K562 (cell line): ENCODE data around the gene VAMP8.
"Not testable (repeated sequence)": the region's sequence is repeated elsewhere in the genome, so short reads cannot be mapped to it uniquely, and the experiment has no call there.

Experiments used
- CEBPB ChIP-seq: fragments of 450-650 bp; IDR thresholded peaks from 2 replicates; pipeline ENCODE4 v1.6.1; 2016; ENCODE audit warnings: missing genetic modification characterization, missing compliant biosample characterization
- DLX4 ChIP-seq: fragments of 250-450 bp; sonication (Bioruptor Pico); IDR thresholded peaks from 2 replicates; pipeline ENCODE4 v1.6.1; 2021; ENCODE audit warnings: mild to moderate bottlenecking
- FOXK1 ChIP-seq: sonication (generic); formaldehyde crosslinking; IDR thresholded peaks from 2 replicates; pipeline ENCODE4 v1.8.0; 2022; ENCODE audit warnings: missing genetic modification reagents, mild to moderate bottlenecking, borderline replicate concordance
- MIER1 ChIP-seq: fragments of 450-650 bp; IDR thresholded peaks from 2 replicates; pipeline ENCODE4 v1.6.1; 2016; ENCODE audit warnings: antibody characterized with exemption, mild to moderate bottlenecking, low read depth
- PHF20 ChIP-seq: fragments of 450-650 bp; IDR thresholded peaks from 2 replicates; pipeline ENCODE4 v1.6.1; 2018; ENCODE audit not compliant: partially characterized antibody
- POLR2A ChIP-seq: fragments of 450-650 bp; conservative IDR thresholded peaks from 2 replicates; pipeline ENCODE4 v1.6.1; 2016
- RBM22 ChIP-seq: fragments of 200-400 bp; formaldehyde crosslinking; IDR thresholded peaks from 2 replicates; pipeline ENCODE4 v1.6.1; 2018; ENCODE audit warnings: low read length, low read depth; ENCODE audit not compliant: poor library complexity, severe bottlenecking
- SRSF9 ChIP-seq: fragments of 200-400 bp; formaldehyde crosslinking; IDR thresholded peaks from 2 replicates; pipeline ENCODE4 v1.6.1; 2017; ENCODE audit warnings: low read depth, low read length, borderline replicate concordance
- TEAD4 ChIP-seq, 2 experiments: sonication (generic) in 1 of 2; formaldehyde crosslinking in 1 of 2; IDR thresholded peaks; 2 replicates each; pipeline versions ENCODE4 v1.6.1 to v1.8.0; 2012 to 2022; ENCODE audit warnings: borderline replicate concordance in 1 of 2, inconsistent platforms in 1 of 2, low read length in 1 of 2, mild to moderate bottlenecking in 1 of 2, missing genetic modification reagents in 1 of 2
- ZNF431 ChIP-seq: sonication (generic); formaldehyde crosslinking; IDR thresholded peaks from 2 replicates; pipeline ENCODE4 v1.8.0; 2022; ENCODE audit warnings: mild to moderate bottlenecking, missing genetic modification reagents
- ZNF436 ChIP-seq: fragments of 250-450, 450-650 bp; sonication (Bioruptor Pico); formaldehyde crosslinking; IDR thresholded peaks from 2 replicates; pipeline ENCODE4 v1.7.0; 2020; ENCODE audit warnings: mild to moderate bottlenecking
- ZNF639 ChIP-seq, 2 experiments: fragments of 200-800 bp in 1 of 2; sonication (Bioruptor generic) in 1 of 2; sonication (generic) in 1 of 2; formaldehyde crosslinking in 1 of 2; IDR thresholded peaks in 1 of 2; conservative IDR thresholded peaks in 1 of 2; 2 replicates each; pipeline versions ENCODE4 v1.5.0 to v1.6.1; 2016 to 2020; ENCODE audit warnings: missing compliant biosample characterization in 1 of 2, missing genetic modification characterization in 1 of 2, missing genetic modification reagents in 1 of 2
- TF ChIP-seq, protein P1 (sequence below): sonication (generic); formaldehyde crosslinking; IDR thresholded peaks from 2 replicates; pipeline ENCODE4 v1.8.1; 2022; ENCODE audit warnings: missing genetic modification reagents

GRCh38 chr2:85617723-85618122 lies 40.3 kb downstream of the VAMP8 start:
- not testable (repeated sequence) for TF ChIP-seq POLR2A; PHF20; MIER1; SRSF9; DLX4 (CRISPR knock-in tag); RBM22; ZNF436 (CRISPR knock-in tag); ZNF639 (CRISPR knock-in tag; conservative IDR thresholded peaks at IDR 0.05 in 1 of 2, IDR thresholded peaks at IDR 0.05 in 1 of 2); TEAD4 (IDR thresholded peaks at IDR 0.05; ENCODE audit: low read length); TEAD4 (CRISPR knock-in tag; IDR thresholded peaks at IDR 0.05; ENCODE audit: borderline replicate concordance); FOXK1; ZNF431 (CRISPR knock-in tag); CEBPB
- TF ChIP-seq, protein P1, sequence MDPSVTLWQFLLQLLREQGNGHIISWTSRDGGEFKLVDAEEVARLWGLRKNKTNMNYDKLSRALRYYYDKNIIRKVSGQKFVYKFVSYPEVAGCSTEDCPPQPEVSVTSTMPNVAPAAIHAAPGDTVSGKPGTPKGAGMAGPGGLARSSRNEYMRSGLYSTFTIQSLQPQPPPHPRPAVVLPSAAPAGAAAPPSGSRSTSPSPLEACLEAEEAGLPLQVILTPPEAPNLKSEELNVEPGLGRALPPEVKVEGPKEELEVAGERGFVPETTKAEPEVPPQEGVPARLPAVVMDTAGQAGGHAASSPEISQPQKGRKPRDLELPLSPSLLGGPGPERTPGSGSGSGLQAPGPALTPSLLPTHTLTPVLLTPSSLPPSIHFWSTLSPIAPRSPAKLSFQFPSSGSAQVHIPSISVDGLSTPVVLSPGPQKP = not testable (repeated sequence)
